Skeletal muscle tissue (tissue), 4 donors: ENCODE data around the gene S1PR2. TPM values are rescaled to one million over a fixed set of nuclear protein-coding genes. Genes with fewer than 3 reads are reported as not detected.
A peak's percentile ranks its signal among the peaks of the same experiment; 100 is the strongest.

Experiments used
- H3K27ac ChIP-seq: one replicate; pipeline ENCODE4 v1.7.0; 2013; ENCODE audit warnings: mild to moderate bottlenecking, low read depth, low read length, inconsistent platforms
- H3K27me3 ChIP-seq, 3 donors: one replicate each; pipeline ENCODE4 v1.7.0; 2013; ENCODE audit warnings: low read length in 3 of 3; ENCODE audit not compliant: control insufficient read depth in 3 of 3, insufficient read depth in 3 of 3
- H3K36me3 ChIP-seq, 3 donors: one replicate each; pipeline ENCODE4 v1.7.0; 2013; ENCODE audit warnings: low read length in 3 of 3; ENCODE audit not compliant: control insufficient read depth in 3 of 3, insufficient read depth in 3 of 3
- H3K4me1 ChIP-seq, 3 donors: one replicate each; pipeline ENCODE4 v1.7.0; 2013; ENCODE audit warnings: low read length in 3 of 3, mild to moderate bottlenecking in 3 of 3; ENCODE audit not compliant: control insufficient read depth in 3 of 3, insufficient read depth in 3 of 3
- H3K4me3 ChIP-seq, 3 donors: one replicate each; pipeline ENCODE4 v1.7.0; 2013; ENCODE audit warnings: low read length in 3 of 3
- H3K9ac ChIP-seq, 3 donors: one replicate each; pipeline ENCODE4 v1.7.0; 2013; ENCODE audit warnings: low read length in 3 of 3, mild to moderate bottlenecking in 3 of 3, moderate library complexity in 2 of 3, low read depth in 1 of 3
- H3K9me3 ChIP-seq, 3 donors: one replicate each; pipeline ENCODE4 v1.7.0; 2013; ENCODE audit warnings: low read length in 3 of 3; ENCODE audit not compliant: control insufficient read depth in 3 of 3
- total RNA-seq: library from RNA; depleted of rRNA; stranded (reverse); fragments of >200 nt; gene quantifications from one replicate; pipeline ENCODE4 v1.2.3, GENCODE V29; 2014
- donor health status: Osteomylitis.

The S1PR2 gene
- total RNA-seq, 1 donor from 2014 or later, result 9.9 TPM

GRCh38 chr19:10269333-10270179 is 38.4 kb upstream of the S1PR2 start:
- peak overlapping the region; percentile 91 for H3K27ac ChIP-seq

GRCh38 chr19:10268071-10268470 is 36.9 kb upstream of the S1PR2 start:
- H3K4me1 ChIP-seq, result peaks cover 20 to 23% (median 23%) of the 10 kb centered on the region in 3 donors
- H3K9ac ChIP-seq, result peak overlapping the region in 1 of 3 donors; percentile 16
- H3K27ac ChIP-seq, result peak overlapping the region; percentile 91

More at GRCh38 chr19:10269333-10270179, 38.4 kb upstream of the S1PR2 start:
- Histone ChIP-seq H3K9ac (peak overlapping the region; percentile 75 to 82 (median 77)), H3K27me3 (peaks cover 0 to 14% (median 10%) of the 10 kb centered on the region in 3 donors), H3K4me3 (peak overlapping the region; percentile 67 to 76 (median 75)), H3K36me3 (peaks cover 0 to 1% (median under 1%) of the 10 kb centered on the region in 3 donors), H3K4me1 (peaks cover 20 to 23% (median 23%) of the 10 kb centered on the region in 3 donors), H3K9me3 (no peaks in the 10 kb centered on the region)

GRCh38 chr19:10266706-10267105 is 35.6 kb upstream of the S1PR2 start:
- peaks cover 18 to 20% (median 19%) of the 10 kb centered on the region in 3 donors for H3K4me1 ChIP-seq
- H3K9ac ChIP-seq, result no peak overlapping the region
- H3K36me3 ChIP-seq, result no peaks in the 10 kb centered on the region
- H3K4me3 ChIP-seq, result no peak overlapping the region
- no peak overlapping the region for H3K27ac ChIP-seq
- no peaks in the 10 kb centered on the region for H3K9me3 ChIP-seq
- H3K27me3 ChIP-seq, result peaks cover 0 to 14% (median 10%) of the 10 kb centered on the region in 3 donors

More at GRCh38 chr19:10268071-10268470, 36.9 kb upstream of the S1PR2 start:
- H3K9me3 ChIP-seq, result no peaks in the 10 kb centered on the region
- H3K4me3 ChIP-seq, result no peak overlapping the region
- peaks cover 0 to 14% (median 10%) of the 10 kb centered on the region in 3 donors for H3K27me3 ChIP-seq
- H3K36me3 ChIP-seq, result no peaks in the 10 kb centered on the region

- no peak overlapping the region for H3K9ac ChIP-seq
- peaks cover 0 to 7% (median 2%) of the 10 kb centered on the region in 3 donors for H3K4me1 ChIP-seq
- H3K4me3 ChIP-seq, result no peak overlapping the region
- no peak overlapping the region for H3K27ac ChIP-seq
- no peaks in the 10 kb centered on the region for H3K27me3 ChIP-seq
- H3K36me3 ChIP-seq, result peaks cover 9 to 14% (median 11%) of the 10 kb centered on the region in 3 donors
- H3K9me3 ChIP-seq, result no peaks in the 10 kb centered on the region
These were observed 31.6 kb upstream of the S1PR2 start for GRCh38 chr19:10262771-10263170.

GRCh38 chr19:10260141-10260584 is 29.0 kb upstream of the S1PR2 start:
- H3K36me3 ChIP-seq, result peaks cover 26 to 31% (median 28%) of the 10 kb centered on the region in 3 donors
- H3K9me3 ChIP-seq, result no peaks in the 10 kb centered on the region
- peaks cover 0 to 7% (median 2%) of the 10 kb centered on the region in 3 donors for H3K4me1 ChIP-seq
- no peaks in the 10 kb centered on the region for H3K27me3 ChIP-seq
- H3K27ac ChIP-seq, result no peak overlapping the region
- no peak overlapping the region for H3K4me3 ChIP-seq
- no peak overlapping the region for H3K9ac ChIP-seq

GRCh38 chr19:10259162-10259905 is 28.2 kb upstream of the S1PR2 start:
- Histone ChIP-seq H3K4me3 (no peak overlapping the region), H3K4me1 (peaks cover 0 to 7% (median 2%) of the 10 kb centered on the region in 3 donors), H3K9ac (peak overlapping the region in 1 of 3 donors; percentile 20), H3K36me3 (peaks cover 33 to 36% (median 36%) of the 10 kb centered on the region in 3 donors), H3K27me3 (no peaks in the 10 kb centered on the region), H3K9me3 (no peaks in the 10 kb centered on the region), H3K27ac (no peak overlapping the region)

- Histone ChIP-seq H3K27me3 (no peaks in the 10 kb centered on the region), H3K4me1 (peaks cover 0 to 10% (median 2%) of the 10 kb centered on the region in 3 donors)
These were observed 27.1 kb upstream of the S1PR2 start for GRCh38 chr19:10258080-10258710.

GRCh38 chr19:10256970-10257615 is 26.0 kb upstream of the S1PR2 start:
- H3K9me3 ChIP-seq, result no peaks in the 10 kb centered on the region
- no peak overlapping the region for H3K4me3 ChIP-seq
- peaks cover 9 to 20% (median 10%) of the 10 kb centered on the region in 3 donors for H3K4me1 ChIP-seq
- no peak overlapping the region for H3K27ac ChIP-seq
- H3K27me3 ChIP-seq, result no peaks in the 10 kb centered on the region
- H3K36me3 ChIP-seq, result peaks cover 36 to 43% (median 41%) of the 10 kb centered on the region in 3 donors
- H3K9ac ChIP-seq, result no peak overlapping the region

More at GRCh38 chr19:10258080-10258710, 27.1 kb upstream of the S1PR2 start:
- H3K9me3 ChIP-seq, result no peaks in the 10 kb centered on the region
- H3K27ac ChIP-seq, result no peak overlapping the region
- no peak overlapping the region for H3K4me3 ChIP-seq
- H3K36me3 ChIP-seq, result peaks cover 36 to 43% (median 41%) of the 10 kb centered on the region in 3 donors
- no peak overlapping the region for H3K9ac ChIP-seq

- Histone ChIP-seq H3K4me1 (peaks cover 9 to 23% (median 10%) of the 10 kb centered on the region in 3 donors), H3K4me3 (no peak overlapping the region), H3K9ac (no peak overlapping the region), H3K27ac (no peak overlapping the region), H3K36me3 (peaks cover 36 to 43% (median 41%) of the 10 kb centered on the region in 3 donors), H3K9me3 (no peaks in the 10 kb centered on the region), H3K27me3 (no peaks in the 10 kb centered on the region)
These were observed 25.4 kb upstream of the S1PR2 start for GRCh38 chr19:10256551-10256950.
